Measurements from ENCODE around the gene ZSCAN4.

The ZSCAN4 gene

GRCh38 chr19:57653689-57654088 lies 15.0 kb upstream of the ZSCAN4 start:
- no peaks in the 10 kb centered on the region for H3K36me3 ChIP-seq (replicated peaks in 1 of 2; ENCODE audit: control insufficient read depth in 2 of 2, insufficient read depth in 2 of 2, low read length in 2 of 2)
- H3K18ac ChIP-seq (ENCODE audit: low read length) = no peak overlapping the region
- no peak overlapping the region for H2BK5ac ChIP-seq (ENCODE audit: low read length)
- H3K27ac ChIP-seq (replicated peaks; ENCODE audit: low read length) = no peak overlapping the region
- no peak overlapping the region for H4K91ac ChIP-seq (ENCODE audit: low read depth, low read length, poor library complexity)
- no peak for DNase-seq (ENCODE audit: low spot score)
- no peak overlapping the region for H3K4ac ChIP-seq (ENCODE audit: low read length)
- H2BK12ac ChIP-seq (ENCODE audit: low read length) = no peak overlapping the region
- no peak overlapping the region for H4K8ac ChIP-seq (ENCODE audit: low read depth, low read length)
- no peak overlapping the region for H2BK15ac ChIP-seq (ENCODE audit: low read length)
- no peaks in the 10 kb centered on the region for H3K79me1 ChIP-seq (ENCODE audit: low read depth, low read length)
- H3K4me3 ChIP-seq (ENCODE audit: low read length in 2 of 2) = no peak overlapping the region
- no peak overlapping the region for H2AFZ ChIP-seq (ENCODE audit: low read length)
- no CpG with 5 or more reads among the region's 2 CpGs for WGBS, 2 donors (ENCODE audit: extremely low coverage in 2 of 2, insufficient read length in 2 of 2, insufficient replicate concordance in 1 of 2)
- peaks cover 0 to 3% (median 0%) of the 10 kb centered on the region in 3 experiments for H3K27me3 ChIP-seq (ENCODE audit: control insufficient read depth in 3 of 3, insufficient read depth in 3 of 3, low read depth in 1 of 3, low read length in 3 of 3)
- H3K4me2 ChIP-seq (ENCODE audit: insufficient read depth, low read length, poor library complexity, severe bottlenecking) = no peak overlapping the region
- H3K23ac ChIP-seq (ENCODE audit: low read depth, low read length, poor library complexity) = no peak overlapping the region
- H2BK120ac ChIP-seq (ENCODE audit: low read depth, low read length) = no peak overlapping the region
- H3K14ac ChIP-seq (ENCODE audit: low read length) = no peak overlapping the region
- H3K9me3 ChIP-seq (replicated peaks in 1 of 2; ENCODE audit: control insufficient read depth in 2 of 2, insufficient read depth in 1 of 2, low read depth in 1 of 2, low read length in 2 of 2) = peaks cover 0 to 3% of the 10 kb centered on the region in 2 donors
- no peaks in the 10 kb centered on the region for H3K4me1 ChIP-seq (ENCODE audit: control insufficient read depth in 2 of 2, insufficient read depth in 1 of 2, low read depth in 1 of 2, low read length in 2 of 2)
- no peak overlapping the region for H3K9ac ChIP-seq (ENCODE audit: low read depth, low read length, poor library complexity)
- H2AK5ac ChIP-seq (ENCODE audit: low read depth, low read length) = no peak overlapping the region

- no peak overlapping the region for H2BK12ac ChIP-seq (ENCODE audit: low read length)
- H2BK120ac ChIP-seq (ENCODE audit: low read depth, low read length) = no peak overlapping the region
- no peaks in the 10 kb centered on the region for H3K4me1 ChIP-seq (ENCODE audit: control insufficient read depth in 2 of 2, insufficient read depth in 1 of 2, low read depth in 1 of 2, low read length in 2 of 2)
- no peaks in the 10 kb centered on the region for H3K79me1 ChIP-seq (ENCODE audit: low read depth, low read length)
- no peak overlapping the region for H4K91ac ChIP-seq (ENCODE audit: low read depth, low read length, poor library complexity)
- H3K4ac ChIP-seq (ENCODE audit: low read length) = no peak overlapping the region
- H2AK5ac ChIP-seq (ENCODE audit: low read depth, low read length) = no peak overlapping the region
- no peak overlapping the region for H3K23ac ChIP-seq (ENCODE audit: low read depth, low read length, poor library complexity)
- H3K4me3 ChIP-seq (ENCODE audit: low read length in 2 of 2) = no peak overlapping the region
- H3K18ac ChIP-seq (ENCODE audit: low read length) = no peak overlapping the region
- H3K27me3 ChIP-seq (ENCODE audit: control insufficient read depth in 3 of 3, insufficient read depth in 3 of 3, low read depth in 1 of 3, low read length in 3 of 3) = peaks cover 0 to 10% (median 3%) of the 10 kb centered on the region in 3 experiments
- H2AFZ ChIP-seq (ENCODE audit: low read length) = no peak overlapping the region
- H4K8ac ChIP-seq (ENCODE audit: low read depth, low read length) = no peak overlapping the region
- no peak overlapping the region for H3K14ac ChIP-seq (ENCODE audit: low read length)
- peaks cover 0 to 3% of the 10 kb centered on the region in 2 donors for H3K9me3 ChIP-seq (replicated peaks in 1 of 2; ENCODE audit: control insufficient read depth in 2 of 2, insufficient read depth in 1 of 2, low read depth in 1 of 2, low read length in 2 of 2)
- H3K4me2 ChIP-seq (ENCODE audit: insufficient read depth, low read length, poor library complexity, severe bottlenecking) = no peak overlapping the region
- H3K9ac ChIP-seq (ENCODE audit: low read depth, low read length, poor library complexity) = no peak overlapping the region
- H2BK15ac ChIP-seq (ENCODE audit: low read length) = no peak overlapping the region
- no peak overlapping the region for H3K27ac ChIP-seq (replicated peaks; ENCODE audit: low read length)
- DNase-seq (ENCODE audit: low spot score) = no peak
- H2BK5ac ChIP-seq (ENCODE audit: low read length) = no peak overlapping the region
- WGBS, 2 donors (ENCODE audit: extremely low coverage in 2 of 2, insufficient read length in 2 of 2, insufficient replicate concordance in 1 of 2) = no CpG with 5 or more reads among the region's 1 CpG
- no peaks in the 10 kb centered on the region for H3K36me3 ChIP-seq (replicated peaks in 1 of 2; ENCODE audit: control insufficient read depth in 2 of 2, insufficient read depth in 2 of 2, low read length in 2 of 2)
Observed at GRCh38 chr19:57655443-57655842, 13.3 kb upstream of the ZSCAN4 start.

GRCh38 chr19:57656346-57656745 lies 12.4 kb upstream of the ZSCAN4 start:
- Histone ChIP-seq H3K4me2 (ENCODE audit: insufficient read depth, low read length, poor library complexity, severe bottlenecking) (no peak overlapping the region), H3K9me3 (replicated peaks in 1 of 2; ENCODE audit: control insufficient read depth in 2 of 2, insufficient read depth in 1 of 2, low read depth in 1 of 2, low read length in 2 of 2) (peaks cover 0 to 3% of the 10 kb centered on the region in 2 donors), H3K36me3 (replicated peaks in 1 of 2; ENCODE audit: control insufficient read depth in 2 of 2, insufficient read depth in 2 of 2, low read length in 2 of 2) (no peaks in the 10 kb centered on the region), H3K4me1 (ENCODE audit: control insufficient read depth in 2 of 2, insufficient read depth in 1 of 2, low read depth in 1 of 2, low read length in 2 of 2) (no peaks in the 10 kb centered on the region), H3K4ac (ENCODE audit: low read length) (no peak overlapping the region), H2BK5ac (ENCODE audit: low read length) (no peak overlapping the region), H2BK120ac (ENCODE audit: low read depth, low read length) (no peak overlapping the region), H4K8ac (ENCODE audit: low read depth, low read length) (no peak overlapping the region), H3K23ac (ENCODE audit: low read depth, low read length, poor library complexity) (no peak overlapping the region), H2AFZ (ENCODE audit: low read length) (no peak overlapping the region), H3K4me3 (ENCODE audit: low read length in 2 of 2) (peak overlapping the region in 1 of 2 donors; percentile 22), H3K27ac (replicated peaks; ENCODE audit: low read length) (no peak overlapping the region), H4K91ac (ENCODE audit: low read depth, low read length, poor library complexity) (no peak overlapping the region), H3K79me1 (ENCODE audit: low read depth, low read length) (no peaks in the 10 kb centered on the region), H3K27me3 (ENCODE audit: control insufficient read depth in 3 of 3, insufficient read depth in 3 of 3, low read depth in 1 of 3, low read length in 3 of 3) (peaks cover 0 to 14% (median 3%) of the 10 kb centered on the region in 3 experiments), H2AK5ac (ENCODE audit: low read depth, low read length) (no peak overlapping the region), H3K14ac (ENCODE audit: low read length) (no peak overlapping the region), H2BK15ac (ENCODE audit: low read length) (no peak overlapping the region), H3K18ac (ENCODE audit: low read length) (no peak overlapping the region), H3K9ac (ENCODE audit: low read depth, low read length, poor library complexity) (no peak overlapping the region), H2BK12ac (ENCODE audit: low read length) (no peak overlapping the region)
- no CpG with 5 or more reads among the region's 1 CpG for WGBS, 2 donors (ENCODE audit: extremely low coverage in 2 of 2, insufficient read length in 2 of 2, insufficient replicate concordance in 1 of 2)
- no peak for DNase-seq (ENCODE audit: low spot score)

GRCh38 chr19:57664269-57665127 lies 4.2 kb upstream of the ZSCAN4 start:
- no CpG with 5 or more reads among the region's 64 CpGs for WGBS, 2 donors (ENCODE audit: extremely low coverage in 2 of 2, insufficient read length in 2 of 2, insufficient replicate concordance in 1 of 2)

More at GRCh38 chr19:57664269-57665127, 4.2 kb upstream of the ZSCAN4 start:
- H3K9ac ChIP-seq (ENCODE audit: low read depth, low read length, poor library complexity) = peak overlapping the region; percentile 60
- H2BK120ac ChIP-seq (ENCODE audit: low read depth, low read length) = no peak overlapping the region
- peaks cover 0 to 11% (median 3%) of the 10 kb centered on the region in 3 experiments for H3K27me3 ChIP-seq (ENCODE audit: control insufficient read depth in 3 of 3, insufficient read depth in 3 of 3, low read depth in 1 of 3, low read length in 3 of 3)
- H3K27ac ChIP-seq (replicated peaks; ENCODE audit: low read length) = peak overlapping the region; percentile 43
- peak; percentile 53 for DNase-seq (ENCODE audit: low spot score)
- no peak overlapping the region for H4K8ac ChIP-seq (ENCODE audit: low read depth, low read length)
- H3K9me3 ChIP-seq (replicated peaks in 1 of 2; ENCODE audit: control insufficient read depth in 2 of 2, insufficient read depth in 1 of 2, low read depth in 1 of 2, low read length in 2 of 2) = no peaks in the 10 kb centered on the region
- peak overlapping the region; percentile 95 for H2AFZ ChIP-seq (ENCODE audit: low read length)
- H2BK15ac ChIP-seq (ENCODE audit: low read length) = peak overlapping the region; percentile 94
- H2AK5ac ChIP-seq (ENCODE audit: low read depth, low read length) = no peak overlapping the region
- H2BK12ac ChIP-seq (ENCODE audit: low read length) = peak overlapping the region; percentile 41
- H2BK5ac ChIP-seq (ENCODE audit: low read length) = peak overlapping the region; percentile 24
- H3K4ac ChIP-seq (ENCODE audit: low read length) = peak overlapping the region; percentile 23
- H3K23ac ChIP-seq (ENCODE audit: low read depth, low read length, poor library complexity) = peak overlapping the region; percentile 89
- H4K91ac ChIP-seq (ENCODE audit: low read depth, low read length, poor library complexity) = no peak overlapping the region
- no peaks in the 10 kb centered on the region for H3K79me1 ChIP-seq (ENCODE audit: low read depth, low read length)
- H3K4me3 ChIP-seq (ENCODE audit: low read length in 2 of 2) = peak overlapping the region; percentile 50 to 71
- peak overlapping the region; percentile 91 for H3K4me2 ChIP-seq (ENCODE audit: insufficient read depth, low read length, poor library complexity, severe bottlenecking)
- peak overlapping the region; percentile 88 for H3K18ac ChIP-seq (ENCODE audit: low read length)
- peaks cover 5% of the 10 kb centered on the region in 2 donors for H3K4me1 ChIP-seq (ENCODE audit: control insufficient read depth in 2 of 2, insufficient read depth in 1 of 2, low read depth in 1 of 2, low read length in 2 of 2)
- H3K36me3 ChIP-seq (replicated peaks in 1 of 2; ENCODE audit: control insufficient read depth in 2 of 2, insufficient read depth in 2 of 2, low read length in 2 of 2) = no peaks in the 10 kb centered on the region
- peak overlapping the region; percentile 56 for H3K14ac ChIP-seq (ENCODE audit: low read length)

All from neuronal stem cell (in vitro differentiated cells).